Measurements from ENCODE around the gene EP400. TPM values are rescaled to one million over a fixed set of nuclear protein-coding genes. Genes with fewer than 3 reads are reported as not detected.

The EP400 gene
- total RNA-seq, 1 donor, result 20.5 TPM

DNA sequence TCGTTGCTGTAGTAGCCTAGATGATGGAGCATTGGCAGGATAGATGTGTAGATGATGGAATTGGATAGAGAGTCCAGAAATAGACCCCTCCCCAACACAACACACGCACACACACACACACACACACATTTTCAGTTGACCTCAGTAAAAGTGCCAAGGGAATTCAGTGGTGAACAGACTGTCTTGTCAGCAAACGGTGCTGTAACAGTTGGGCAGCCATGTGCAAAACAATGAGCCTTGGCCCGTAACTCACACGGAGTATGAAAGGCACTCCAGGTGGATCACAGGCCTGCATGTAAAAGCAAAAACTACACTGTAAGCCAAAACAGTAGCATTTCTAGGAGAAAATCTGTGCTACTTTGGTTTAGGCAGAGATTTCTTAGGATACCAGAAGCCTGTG, 106.6 kb downstream of the EP400 start:
- Histone ChIP-seq H3K4me1 (ENCODE audit: insufficient read depth, low read length) (peaks cover 4% of the 10 kb centered on the region), H3K27me3 (ENCODE audit: insufficient read depth, low read length) (no peaks in the 10 kb centered on the region), H3K4me3 (ENCODE audit: low read length) (no peak overlapping the region), H3K9me3 (ENCODE audit: low read depth, low read length) (no peaks in the 10 kb centered on the region)

DNA sequence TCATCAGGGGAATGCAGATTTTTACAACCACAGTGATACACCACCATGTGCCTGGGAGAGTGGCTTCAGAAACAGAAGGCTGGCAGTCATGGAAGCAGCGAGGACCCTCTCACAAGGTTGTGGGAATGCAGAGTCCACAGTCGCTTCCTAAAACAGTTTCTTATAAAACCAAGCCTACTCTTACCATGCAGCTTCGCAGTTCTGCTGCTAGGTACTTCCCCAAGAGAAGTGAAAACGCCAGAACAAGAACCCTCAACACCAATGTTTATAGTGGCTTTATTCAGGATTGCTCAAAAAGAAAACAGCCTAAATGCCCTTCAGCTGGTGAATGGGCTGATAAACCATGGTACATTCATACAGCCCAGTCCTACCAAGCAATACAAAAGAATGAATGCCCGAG, 107.2 kb downstream of the EP400 start:
- H3K9me3 ChIP-seq (ENCODE audit: low read depth, low read length), result no peaks in the 10 kb centered on the region
- no peak overlapping the region for H3K4me3 ChIP-seq (ENCODE audit: low read length)
- no peaks in the 10 kb centered on the region for H3K27me3 ChIP-seq (ENCODE audit: insufficient read depth, low read length)
- H3K4me1 ChIP-seq (ENCODE audit: insufficient read depth, low read length), result peaks cover 4% of the 10 kb centered on the region

DNA sequence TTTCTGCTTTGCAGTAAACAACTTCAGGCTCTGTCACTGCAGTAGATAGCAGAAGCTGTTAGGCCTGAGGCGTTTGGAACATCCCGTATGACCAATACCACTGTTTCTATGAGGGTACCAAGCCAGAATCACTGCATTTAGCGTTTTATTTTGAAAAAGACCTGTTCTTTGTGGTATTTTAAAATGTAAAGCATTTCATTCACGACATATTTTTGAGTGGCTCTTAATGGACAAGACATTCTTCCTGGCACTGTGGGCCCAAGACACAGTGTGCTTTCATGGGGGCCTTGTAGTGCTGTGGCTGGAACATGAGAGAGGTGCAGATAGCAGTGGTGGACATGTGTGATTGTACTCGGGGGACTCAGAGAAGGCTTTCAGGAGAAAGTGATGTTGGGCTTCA, 107.9 kb downstream of the EP400 start:
- H3K4me1 ChIP-seq (ENCODE audit: insufficient read depth, low read length), result peaks cover 4% of the 10 kb centered on the region
- H3K9me3 ChIP-seq (ENCODE audit: low read depth, low read length), result no peaks in the 10 kb centered on the region

DNA sequence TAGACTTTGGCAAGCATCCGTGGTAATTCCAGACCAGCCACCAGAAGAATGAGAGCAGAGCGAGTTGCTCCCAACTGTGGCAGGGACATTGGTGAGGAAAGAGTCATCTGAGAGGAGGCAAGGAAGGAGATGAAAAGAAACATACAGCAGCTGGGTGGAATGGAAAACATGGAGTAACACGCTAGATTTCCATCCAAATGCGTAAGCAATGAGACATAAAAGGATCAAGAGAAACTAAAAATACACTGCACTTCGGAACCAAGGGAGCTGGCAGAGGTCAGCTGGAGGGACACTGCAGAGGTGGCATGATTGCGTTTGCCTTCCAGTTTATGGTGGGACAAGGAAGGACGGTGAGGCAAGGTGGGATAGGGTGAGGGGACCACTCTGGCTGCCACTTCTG, 111.5 kb downstream of the EP400 start:
- H3K4me1 ChIP-seq (ENCODE audit: insufficient read depth, low read length), result peaks cover 13% of the 10 kb centered on the region
- H3K27me3 ChIP-seq (ENCODE audit: insufficient read depth, low read length), result no peaks in the 10 kb centered on the region
- H3K9me3 ChIP-seq (ENCODE audit: low read depth, low read length), result no peaks in the 10 kb centered on the region
- no peak overlapping the region for H3K4me3 ChIP-seq (ENCODE audit: low read length)

More for the DNA sequence above, 107.9 kb downstream of the EP400 start:
- no peak overlapping the region for H3K4me3 ChIP-seq (ENCODE audit: low read length)
- H3K27me3 ChIP-seq (ENCODE audit: insufficient read depth, low read length), result no peaks in the 10 kb centered on the region

DNA sequence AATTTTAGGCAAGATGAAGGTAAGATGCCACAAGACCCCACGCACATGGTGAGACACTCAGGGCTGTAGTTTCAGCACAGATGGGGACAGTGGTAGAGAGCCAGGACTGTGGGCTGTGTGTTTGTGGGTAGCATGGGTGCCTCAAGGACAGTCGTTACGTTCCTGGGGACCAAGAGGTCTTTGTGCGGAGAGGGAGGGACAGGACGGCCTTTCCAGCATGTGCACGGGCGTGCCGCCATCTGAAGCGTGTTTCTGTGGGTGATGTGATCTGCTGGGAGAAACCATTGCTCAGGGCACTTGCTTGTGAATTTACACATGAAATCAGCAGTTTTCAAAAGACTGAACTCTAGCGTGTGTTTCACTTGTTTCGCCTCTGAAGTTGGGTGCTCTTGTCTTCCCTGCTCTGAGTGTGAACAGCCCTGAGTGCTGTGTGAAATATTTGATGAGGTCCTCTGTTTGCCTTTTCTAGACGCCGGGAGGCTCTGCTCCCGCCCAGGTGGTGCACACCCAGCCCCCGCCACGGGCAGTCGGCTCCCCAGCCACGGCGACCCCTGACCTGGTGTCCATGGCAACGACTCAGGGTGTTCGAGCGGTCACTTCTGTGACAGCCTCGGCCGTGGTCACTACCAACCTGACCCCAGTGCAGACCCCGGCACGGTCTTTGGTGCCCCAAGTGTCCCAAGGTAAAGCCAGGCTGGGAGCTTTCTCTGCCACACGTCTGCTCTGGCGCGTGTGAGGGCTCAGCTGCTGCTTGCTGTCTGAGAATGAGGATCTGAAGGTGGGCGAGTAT, 112.1 kb downstream of the EP400 start:
- no peaks in the 10 kb centered on the region for H3K27me3 ChIP-seq (ENCODE audit: insufficient read depth, low read length)
- H3K9me3 ChIP-seq (ENCODE audit: low read depth, low read length), result no peaks in the 10 kb centered on the region
- H3K4me3 ChIP-seq (ENCODE audit: low read length), result no peak overlapping the region
- peaks cover 17% of the 10 kb centered on the region for H3K4me1 ChIP-seq (ENCODE audit: insufficient read depth, low read length)

- Histone ChIP-seq H3K27me3 (ENCODE audit: insufficient read depth, low read length) (no peaks in the 10 kb centered on the region), H3K4me3 (ENCODE audit: low read length) (no peak overlapping the region), H3K4me1 (ENCODE audit: insufficient read depth, low read length) (peaks cover 20% of the 10 kb centered on the region), H3K9me3 (ENCODE audit: low read depth, low read length) (no peaks in the 10 kb centered on the region)
Measured at GRCh38 chr12:132062481-132062880, 112.7 kb downstream of the EP400 start.

GRCh38 chr12:132063491-132063890, 113.7 kb downstream of the EP400 start:
- Histone ChIP-seq H3K4me3 (ENCODE audit: low read length) (no peak overlapping the region), H3K27me3 (ENCODE audit: insufficient read depth, low read length) (no peaks in the 10 kb centered on the region), H3K9me3 (ENCODE audit: low read depth, low read length) (no peaks in the 10 kb centered on the region), H3K4me1 (ENCODE audit: insufficient read depth, low read length) (peaks cover 26% of the 10 kb centered on the region)

GRCh38 chr12:132064631-132065030, 114.9 kb downstream of the EP400 start:
- Histone ChIP-seq H3K4me1 (ENCODE audit: insufficient read depth, low read length) (peaks cover 32% of the 10 kb centered on the region), H3K9me3 (ENCODE audit: low read depth, low read length) (no peaks in the 10 kb centered on the region), H3K27me3 (ENCODE audit: insufficient read depth, low read length) (no peaks in the 10 kb centered on the region), H3K4me3 (ENCODE audit: low read length) (no peak overlapping the region)

GRCh38 chr12:132065203-132065602, 115.5 kb downstream of the EP400 start:
- Histone ChIP-seq H3K27me3 (ENCODE audit: insufficient read depth, low read length) (no peaks in the 10 kb centered on the region), H3K4me3 (ENCODE audit: low read length) (no peak overlapping the region), H3K4me1 (ENCODE audit: insufficient read depth, low read length) (peaks cover 38% of the 10 kb centered on the region), H3K9me3 (ENCODE audit: low read depth, low read length) (no peaks in the 10 kb centered on the region)

GRCh38 chr12:132065609-132066344, 116.0 kb downstream of the EP400 start:
- Histone ChIP-seq H3K27me3 (ENCODE audit: insufficient read depth, low read length) (no peaks in the 10 kb centered on the region), H3K4me1 (ENCODE audit: insufficient read depth, low read length) (peaks cover 39% of the 10 kb centered on the region), H3K4me3 (ENCODE audit: low read length) (no peak overlapping the region), H3K9me3 (ENCODE audit: low read depth, low read length) (no peaks in the 10 kb centered on the region)

DNA sequence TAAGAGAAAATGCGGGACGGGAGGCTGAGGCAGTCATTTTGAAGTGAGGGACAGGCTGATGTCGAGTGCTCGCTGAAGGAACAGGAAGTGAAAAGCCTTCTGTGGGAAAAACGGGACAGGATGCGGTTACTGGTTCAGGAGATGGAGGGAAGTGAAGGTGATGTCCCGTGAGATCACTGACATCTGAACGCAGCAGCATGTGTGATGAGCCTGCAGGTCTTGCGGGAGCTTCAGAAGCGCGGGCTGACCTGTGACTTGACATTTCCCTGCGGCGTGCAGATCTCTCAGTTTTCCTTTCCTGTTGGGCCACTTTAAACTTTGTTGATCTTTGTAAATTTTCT, 116.6 kb downstream of the EP400 start:
- H3K9me3 ChIP-seq (ENCODE audit: low read depth, low read length), result no peaks in the 10 kb centered on the region
- peaks cover 41% of the 10 kb centered on the region for H3K4me1 ChIP-seq (ENCODE audit: insufficient read depth, low read length)
- H3K27me3 ChIP-seq (ENCODE audit: insufficient read depth, low read length), result no peaks in the 10 kb centered on the region
- no peak overlapping the region for H3K4me3 ChIP-seq (ENCODE audit: low read length)

DNA sequence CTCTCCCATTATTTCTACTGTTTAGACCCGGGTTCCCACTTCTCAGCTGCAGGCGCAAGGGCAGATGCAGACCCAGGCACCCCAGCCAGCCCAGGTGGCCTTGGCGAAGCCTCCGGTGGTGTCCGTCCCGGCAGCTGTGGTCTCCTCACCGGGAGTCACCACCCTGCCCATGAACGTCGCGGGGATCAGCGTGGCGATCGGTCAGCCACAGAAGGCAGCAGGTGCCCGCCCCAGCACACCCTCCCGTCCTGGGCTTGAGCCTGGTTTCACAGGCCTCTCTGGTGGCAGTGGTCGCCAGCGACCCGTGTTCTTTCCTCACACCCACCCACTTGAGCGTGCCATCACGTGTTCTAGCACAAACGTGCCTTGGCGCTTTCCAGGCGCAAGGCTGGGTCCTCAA, 117.0 kb downstream of the EP400 start:
- no peak overlapping the region for H3K4me3 ChIP-seq (ENCODE audit: low read length)

DNA sequence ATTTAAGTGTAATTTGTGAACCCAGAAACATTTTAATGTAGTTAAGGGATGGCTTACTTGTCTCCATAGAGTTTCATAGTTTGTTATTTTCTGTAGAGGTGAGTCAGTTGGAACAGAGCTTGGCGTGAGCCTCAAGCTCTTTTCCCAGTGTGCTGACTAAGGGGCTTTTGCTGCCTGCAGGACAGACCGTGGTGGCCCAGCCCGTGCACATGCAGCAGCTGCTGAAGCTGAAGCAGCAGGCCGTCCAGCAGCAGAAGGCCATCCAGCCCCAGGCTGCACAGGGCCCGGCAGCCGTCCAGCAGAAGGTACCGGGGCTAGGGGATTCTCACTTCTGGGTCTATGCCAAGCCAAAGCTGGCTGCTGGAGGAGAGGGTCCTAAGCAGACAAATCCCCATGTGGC, 117.4 kb downstream of the EP400 start:
- Histone ChIP-seq H3K4me1 (ENCODE audit: insufficient read depth, low read length) (peaks cover 43% of the 10 kb centered on the region), H3K4me3 (ENCODE audit: low read length) (no peak overlapping the region), H3K9me3 (ENCODE audit: low read depth, low read length) (no peaks in the 10 kb centered on the region), H3K27me3 (ENCODE audit: insufficient read depth, low read length) (no peaks in the 10 kb centered on the region)

More for the DNA sequence above, 117.0 kb downstream of the EP400 start:
- H3K4me1 ChIP-seq (ENCODE audit: insufficient read depth, low read length), result peaks cover 43% of the 10 kb centered on the region
- no peaks in the 10 kb centered on the region for H3K9me3 ChIP-seq (ENCODE audit: low read depth, low read length)
- no peaks in the 10 kb centered on the region for H3K27me3 ChIP-seq (ENCODE audit: insufficient read depth, low read length)

GRCh38 chr12:132068250-132068649, 118.5 kb downstream of the EP400 start:
- Histone ChIP-seq H3K4me1 (ENCODE audit: insufficient read depth, low read length) (peaks cover 43% of the 10 kb centered on the region), H3K27me3 (ENCODE audit: insufficient read depth, low read length) (no peaks in the 10 kb centered on the region), H3K4me3 (ENCODE audit: low read length) (no peak overlapping the region), H3K9me3 (ENCODE audit: low read depth, low read length) (no peaks in the 10 kb centered on the region)

DNA sequence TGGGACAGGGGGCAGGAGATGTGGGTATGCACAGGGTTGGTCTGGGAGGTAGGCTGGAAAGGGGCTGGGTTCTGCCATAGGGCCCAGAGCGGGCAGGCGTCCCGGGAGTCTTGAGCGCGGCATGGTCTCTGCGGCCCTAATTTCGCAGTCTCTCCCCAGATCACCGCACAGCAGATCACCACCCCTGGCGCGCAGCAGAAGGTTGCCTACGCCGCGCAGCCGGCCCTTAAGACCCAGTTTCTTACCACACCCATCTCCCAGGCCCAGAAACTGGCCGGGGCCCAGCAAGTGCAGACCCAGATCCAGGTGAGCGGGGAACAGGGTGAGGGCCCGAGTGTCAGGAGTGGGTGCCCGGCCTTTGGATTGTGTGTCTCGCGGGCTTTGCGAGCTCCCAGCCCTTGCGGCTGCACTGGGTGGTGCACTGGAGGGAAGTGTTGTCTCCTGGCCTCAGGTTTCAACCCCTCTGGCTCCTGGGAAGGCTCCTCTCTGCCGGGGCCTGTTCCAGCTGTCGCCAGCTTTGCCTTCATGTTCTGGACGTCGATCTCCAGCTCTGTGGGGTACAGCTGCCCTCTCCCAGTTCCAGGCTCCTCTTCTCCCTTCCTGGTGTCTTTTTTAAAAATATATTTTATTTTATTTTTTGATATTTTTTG, 119.7 kb downstream of the EP400 start:
- Histone ChIP-seq H3K9me3 (ENCODE audit: low read depth, low read length) (no peaks in the 10 kb centered on the region), H3K27me3 (ENCODE audit: insufficient read depth, low read length) (no peaks in the 10 kb centered on the region), H3K4me1 (ENCODE audit: insufficient read depth, low read length) (peaks cover 43% of the 10 kb centered on the region), H3K4me3 (ENCODE audit: low read length) (no peak overlapping the region)

Measured in mononuclear cell (primary cell).